A549 treated with RU486 at 1 μM for 4 hours (cell line): ENCODE data around the gene CERS4. TPM values are rescaled to one million over a fixed set of nuclear protein-coding genes. Genes with fewer than 3 reads are reported as not detected.

Experiments
- total RNA-seq: library from RNA; stranded (reverse); fragments of 200-300 nt; extraction: Qiagen RNA extraction; gene quantifications from 5 replicates; pipeline ENCODE4 v1.2.3, GENCODE V29; 2022; ENCODE audit warnings: low read depth

The CERS4 gene, protein sequence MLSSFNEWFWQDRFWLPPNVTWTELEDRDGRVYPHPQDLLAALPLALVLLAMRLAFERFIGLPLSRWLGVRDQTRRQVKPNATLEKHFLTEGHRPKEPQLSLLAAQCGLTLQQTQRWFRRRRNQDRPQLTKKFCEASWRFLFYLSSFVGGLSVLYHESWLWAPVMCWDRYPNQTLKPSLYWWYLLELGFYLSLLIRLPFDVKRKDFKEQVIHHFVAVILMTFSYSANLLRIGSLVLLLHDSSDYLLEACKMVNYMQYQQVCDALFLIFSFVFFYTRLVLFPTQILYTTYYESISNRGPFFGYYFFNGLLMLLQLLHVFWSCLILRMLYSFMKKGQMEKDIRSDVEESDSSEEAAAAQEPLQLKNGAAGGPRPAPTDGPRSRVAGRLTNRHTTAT
- total RNA-seq: 2.6 to 3.0 TPM (median 2.8 TPM) in 5 replicates

GRCh38 chr19:8208922-8209461 is at the start of gene CERS4:
Gene CERS4 (plus strand): TSS chr19:8209370. CDS start chr19:8251077, 41,707 bp downstream.

DNA sequence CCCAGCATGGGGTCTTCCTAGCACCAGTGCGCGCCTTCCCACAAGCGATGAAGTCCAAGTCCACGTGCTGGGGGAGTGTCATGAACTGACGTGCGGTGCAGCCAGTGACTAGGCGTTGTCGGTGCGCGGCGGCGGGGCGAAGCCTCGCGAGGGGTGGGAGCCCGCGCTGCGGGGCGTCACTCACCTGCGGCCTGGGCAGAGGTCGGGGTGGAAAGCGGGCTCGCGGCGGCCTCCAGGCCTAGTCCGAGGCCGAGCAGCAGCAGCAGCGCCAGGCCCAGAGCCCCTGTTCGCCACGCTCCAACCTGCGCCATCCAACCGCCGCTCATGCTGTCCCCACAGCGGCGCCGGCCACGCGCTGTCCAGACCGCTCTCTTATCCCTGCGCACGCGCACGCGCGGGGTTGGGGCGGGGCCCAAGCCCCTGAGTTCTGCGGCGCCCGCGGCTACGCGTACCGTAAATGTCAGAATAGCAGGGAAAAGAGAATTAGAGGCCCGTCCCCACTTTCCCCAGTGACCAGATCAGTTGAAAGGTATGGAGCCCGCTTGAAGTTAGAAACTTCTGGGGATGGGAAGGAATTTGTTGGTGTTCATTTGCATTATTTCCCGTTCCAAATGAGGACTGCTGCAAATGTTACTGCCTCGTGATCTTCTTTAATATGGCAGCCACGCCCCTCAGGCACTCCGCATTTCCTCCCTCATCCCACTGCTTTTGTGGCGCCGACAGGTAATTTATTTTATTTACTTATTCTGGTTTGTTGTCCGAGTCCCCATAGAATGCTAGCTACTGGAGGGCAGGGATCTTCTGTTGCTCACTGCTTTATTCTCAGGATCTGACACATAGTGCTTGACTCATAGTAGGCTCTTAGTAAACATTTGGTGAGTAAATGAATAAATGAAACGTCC is 99.0 kb downstream of the CERS4 start, which contains the start of gene CD320:
CD320 (minus strand) TSS at position 394 of the 902 bp plus-strand sequence; CDS start at position 326, 68 bp downstream.

Other genes with a start within 250 kb of the CERS4 start
- 59.1 to 71.3 TPM (median 65.6 TPM) in 5 replicates for gene ELAVL1, start 203.7 kb upstream of the CERS4 start, total RNA-seq
- gene CCL25, start 156.6 kb upstream of the CERS4 start, total RNA-seq: not detected in 5 replicates
- not detected in 5 replicates for gene FBN3, start 59.8 kb upstream of the CERS4 start, total RNA-seq
- gene CD320, start 99.0 kb downstream of the CERS4 start, total RNA-seq: 59.2 to 102 TPM (median 95.8 TPM) in 5 replicates
- 61.8 to 100 TPM (median 87.9 TPM) in 5 replicates for gene NDUFA7, start 112.0 kb downstream of the CERS4 start, total RNA-seq
- 389 to 881 TPM (median 855 TPM) in 5 replicates for gene RPS28, start 112.1 kb downstream of the CERS4 start, total RNA-seq
- 4.0 to 4.7 TPM (median 4.3 TPM) in 5 replicates for gene KANK3, start 133.9 kb downstream of the CERS4 start, total RNA-seq
- 148 to 236 TPM (median 180 TPM) in 5 replicates for gene ANGPTL4, start 154.8 kb downstream of the CERS4 start, total RNA-seq
- gene RAB11B, start 181.0 kb downstream of the CERS4 start, total RNA-seq: 84.0 to 105 TPM (median 95.6 TPM) in 5 replicates
- gene MARCHF2, start 203.9 kb downstream of the CERS4 start, total RNA-seq: 14.9 to 19.0 TPM (median 16.5 TPM) in 5 replicates
- gene HNRNPM, start 235.6 kb downstream of the CERS4 start, total RNA-seq: 221 to 292 TPM (median 241 TPM) in 5 replicates